GM12865 (cell line): ENCODE data around the gene PCGF3.
A peak's percentile ranks its signal among the peaks of the same experiment; 100 is the strongest.

ENCODE experiments used
- DNase-seq: peaks from one replicate; pipeline ENCODE4 v3.0.0; 2010; ENCODE audit warnings: low read depth
- H3K4me3 ChIP-seq: 2 replicates; pipeline ENCODE4 v1.5.1; 2011; ENCODE audit warnings: mild to moderate bottlenecking, low read depth, low read length, control low read depth
- CTCF ChIP-seq: IDR thresholded peaks from 2 replicates; pipeline ENCODE4 v1.5.1; 2011; ENCODE audit warnings: low read length, control low read depth, low read depth, inconsistent platforms; ENCODE audit not compliant: insufficient read depth; ENCODE audit errors: missing control alignments

Gene PCGF3

GRCh38 chr4:680928-681645 lies 24.5 kb upstream of the PCGF3 start:
- peak overlapping the region; percentile 68 for H3K4me3 ChIP-seq
- TF ChIP-seq CTCF: no peak
- DNase-seq: peak; percentile 75

GRCh38 chr4:681736-682451 lies 23.7 kb upstream of the PCGF3 start:
- no peak for TF ChIP-seq CTCF
- no peak overlapping the region for H3K4me3 ChIP-seq
- DNase-seq: peak; percentile 58

- no peak for DNase-seq
- no peak for TF ChIP-seq CTCF
- no peak overlapping the region for H3K4me3 ChIP-seq
These were observed 23.0 kb upstream of the PCGF3 start for GRCh38 chr4:682490-683172.

- no peak for TF ChIP-seq CTCF
- no peak for DNase-seq
These were observed 22.3 kb upstream of the PCGF3 start for GRCh38 chr4:683247-683897.

GRCh38 chr4:683982-684622 lies 21.5 kb upstream of the PCGF3 start:
- DNase-seq: peak; percentile 40
- no peak overlapping the region for H3K4me3 ChIP-seq
- peak; percentile 51 for TF ChIP-seq CTCF

More at GRCh38 chr4:683247-683897, 22.3 kb upstream of the PCGF3 start:
- H3K4me3 ChIP-seq: no peak overlapping the region

- no peak overlapping the region for H3K4me3 ChIP-seq
- no peak for TF ChIP-seq CTCF
- no peak for DNase-seq
These were observed 20.9 kb upstream of the PCGF3 start for GRCh38 chr4:684623-685327.
